Measurements from ENCODE around the gene COQ9. TPM values are rescaled to one million over a fixed set of nuclear protein-coding genes. Genes with fewer than 3 reads are reported as not detected.
"Not testable (repeated sequence)": the region's sequence is repeated elsewhere in the genome, so short reads cannot be mapped to it uniquely, and the experiment has no call there.

The COQ9 gene
- total RNA-seq, 2 donors from 2014 or later: 30.1 to 39.6 TPM

- DNase-seq (ENCODE audit: low spot score): peak; percentile 89
- intact Hi-C loops (cut with DNase I): loop anchor here in 1 of 2 donors (5.0 kb wide), 1 partner anchor 37 kb away; no protein-coding TSS in a partner anchor
These were observed 32.9 kb downstream of the COQ9 start for GRCh38 chr16:57479976-57480753.

- intact Hi-C loops (cut with DNase I): no loop called here
- DNase-seq (ENCODE audit: low spot score): no peak
These were observed 33.5 kb downstream of the COQ9 start for GRCh38 chr16:57480754-57481230.

GRCh38 chr16:57481421-57481820 is 34.1 kb downstream of the COQ9 start:
- intact Hi-C loops (cut with DNase I): no loop called here
- no peak for DNase-seq (ENCODE audit: low spot score)

GRCh38 chr16:57482845-57483545 is 35.7 kb downstream of the COQ9 start:
- intact Hi-C loops (cut with DNase I): no loop called here
- no peak for DNase-seq (ENCODE audit: low spot score)

GRCh38 chr16:57483725-57484514 is 36.6 kb downstream of the COQ9 start:
- DNase-seq (ENCODE audit: low spot score): no peak

GRCh38 chr16:57484515-57485005 is 37.3 kb downstream of the COQ9 start:
- no peak for DNase-seq (ENCODE audit: low spot score)
- intact Hi-C loops (cut with DNase I): no loop called here

More at GRCh38 chr16:57483725-57484514, 36.6 kb downstream of the COQ9 start:
- intact Hi-C loops (cut with DNase I): no loop called here

GRCh38 chr16:57485091-57485915 is 38.0 kb downstream of the COQ9 start:
- no peak for DNase-seq (ENCODE audit: low spot score)
- intact Hi-C loops (cut with DNase I): no loop called here

- intact Hi-C loops (cut with DNase I): no loop called here
- peak; percentile 94 for DNase-seq (ENCODE audit: low spot score)
These were observed 38.9 kb downstream of the COQ9 start, which contains the start of gene DOK4 for GRCh38 chr16:57485916-57486857. Gene DOK4 (minus strand): TSS chr16:57486493. CDS start chr16:57479507, 6,986 bp downstream.

- intact Hi-C loops (cut with DNase I): no loop called here
- DNase-seq (ENCODE audit: low spot score): no peak
These were observed 39.9 kb downstream of the COQ9 start for GRCh38 chr16:57486858-57487834.

- no peak for DNase-seq (ENCODE audit: low spot score)
- intact Hi-C loops (cut with DNase I): no loop called here
These were observed 42.0 kb downstream of the COQ9 start for GRCh38 chr16:57489229-57489628.

- intact Hi-C loops (cut with DNase I): loop anchor here in 1 of 2 donors (5.0 kb wide), 1 partner anchor 1236 kb away; no protein-coding TSS in a partner anchor
- DNase-seq (ENCODE audit: low spot score): no peak
These were observed 46.5 kb downstream of the COQ9 start for GRCh38 chr16:57493767-57494166.

- intact Hi-C loops (cut with DNase I): no loop called here
- DNase-seq (ENCODE audit: low spot score): peak; percentile 46
These were observed 49.8 kb downstream of the COQ9 start for GRCh38 chr16:57497121-57497520.

- peak; percentile 64 for DNase-seq (ENCODE audit: low spot score)
- intact Hi-C loops (cut with DNase I): no loop called here
These were observed 50.8 kb downstream of the COQ9 start for GRCh38 chr16:57498031-57498430.

GRCh38 chr16:57499941-57500340 is 52.7 kb downstream of the COQ9 start:
- peak; percentile 73 for DNase-seq (ENCODE audit: low spot score)
- intact Hi-C loops (cut with DNase I): not testable (repeated sequence)

- DNase-seq (ENCODE audit: low spot score): peak; percentile 62
- intact Hi-C loops (cut with DNase I): no loop called here
These were observed 53.4 kb downstream of the COQ9 start for GRCh38 chr16:57500578-57501111.

GRCh38 chr16:57501492-57501891 is 54.2 kb downstream of the COQ9 start:
- intact Hi-C loops (cut with DNase I): no loop called here

More at GRCh38 chr16:57501492-57501891, 54.2 kb downstream of the COQ9 start:
- DNase-seq (ENCODE audit: low spot score): peak; percentile 28
